ENCODE results near the gene RAD51B. TPM values are rescaled to one million over a fixed set of nuclear protein-coding genes. Genes with fewer than 3 reads are reported as not detected.

RAD51B gene
- total RNA-seq, 1 donor from 2014 or later: 25.1 TPM

DNA sequence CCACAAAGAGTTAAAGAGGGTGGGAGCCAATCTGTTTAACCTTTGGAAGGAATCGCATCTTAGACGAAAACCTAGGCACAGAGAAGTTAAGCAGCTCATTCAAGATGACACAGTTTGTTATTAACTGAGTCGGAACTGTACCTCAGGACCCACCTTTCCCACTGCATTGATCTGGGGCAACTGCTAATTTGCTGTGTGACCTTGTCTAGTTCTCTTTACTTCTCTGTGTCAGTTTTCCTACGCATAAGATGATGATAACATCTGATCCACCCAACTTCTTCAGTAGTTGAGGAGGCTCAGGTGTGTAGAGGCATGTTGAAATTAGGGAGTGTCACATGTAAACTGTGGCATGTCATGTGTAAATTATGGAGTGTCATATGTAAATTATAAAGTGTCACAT, 787.1 kb downstream of the RAD51B start:
- H3K27me3 Mint-ChIP-seq (ENCODE audit: low read depth): no peaks in the 10 kb centered on the region
- intact Hi-C loops (cut with micrococcal nuclease): no loop called here
- no peak overlapping the region for H3K4me3 Mint-ChIP-seq (ENCODE audit: low read depth)
- H3K4me1 Mint-ChIP-seq (ENCODE audit: low read depth): peaks cover 7% of the 10 kb centered on the region
- H3K9me3 Mint-ChIP-seq: no peaks in the 10 kb centered on the region
- H3K36me3 Mint-ChIP-seq (ENCODE audit: low read depth): no peaks in the 10 kb centered on the region
- DNase-seq (ENCODE audit: low spot score): no peak
- no peak overlapping the region for H3K27ac Mint-ChIP-seq

DNA sequence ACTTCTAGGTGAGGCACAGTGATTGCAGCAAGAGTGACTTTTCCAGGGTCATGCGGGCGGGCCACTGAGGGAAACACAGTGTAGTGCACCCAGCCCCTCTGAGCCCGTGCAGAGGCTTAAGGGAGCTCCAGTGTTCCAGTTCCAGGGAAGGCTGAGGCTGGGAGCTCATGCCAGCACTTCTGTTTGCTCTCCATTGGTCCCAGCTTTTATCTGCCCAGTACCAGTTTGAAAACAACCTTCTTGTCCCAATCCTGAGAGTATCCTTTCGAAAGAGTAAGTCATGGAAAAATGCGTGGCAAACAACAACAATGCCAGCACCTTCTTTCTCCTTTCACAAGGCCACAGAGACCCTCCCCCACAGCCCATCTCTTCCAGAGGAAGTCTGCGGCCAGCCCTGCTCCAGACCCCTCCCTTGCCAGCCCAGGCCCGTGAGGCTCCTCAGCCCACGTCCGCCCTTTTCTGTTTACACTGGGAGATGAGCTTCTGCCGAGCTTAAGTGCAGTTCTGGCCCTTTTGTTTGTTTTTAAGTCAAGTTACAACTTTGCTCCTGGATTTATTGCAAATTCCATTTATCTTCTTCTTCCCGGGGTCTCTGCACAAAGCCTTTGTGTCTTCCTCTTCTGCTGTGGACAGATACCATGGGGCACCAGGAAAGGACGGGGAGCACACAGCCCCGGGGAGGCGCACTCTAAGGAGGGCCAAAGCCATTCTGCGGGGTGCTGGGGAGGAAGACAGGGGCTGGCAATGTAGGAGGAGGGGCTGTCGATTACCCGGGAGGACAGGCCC, 787.7 kb downstream of the RAD51B start:
- Mint-ChIP-seq H3K4me1 (ENCODE audit: low read depth) (peaks cover 7% of the 10 kb centered on the region), H3K27me3 (ENCODE audit: low read depth) (no peaks in the 10 kb centered on the region), H3K9me3 (peaks cover under 1% of the 10 kb centered on the region), H3K4me3 (ENCODE audit: low read depth) (no peak overlapping the region), H3K27ac (no peak overlapping the region), H3K36me3 (ENCODE audit: low read depth) (no peaks in the 10 kb centered on the region)
- intact Hi-C loops (cut with micrococcal nuclease): no loop called here
- no peak for DNase-seq (ENCODE audit: low spot score)

GRCh38 chr14:68607867-68608573, 788.4 kb downstream of the RAD51B start:
- Mint-ChIP-seq H3K4me3 (ENCODE audit: low read depth) (no peak overlapping the region), H3K27me3 (ENCODE audit: low read depth) (no peaks in the 10 kb centered on the region), H3K4me1 (ENCODE audit: low read depth) (peaks cover 7% of the 10 kb centered on the region), H3K9me3 (peaks cover 4% of the 10 kb centered on the region), H3K36me3 (ENCODE audit: low read depth) (no peaks in the 10 kb centered on the region), H3K27ac (no peak overlapping the region)
- DNase-seq (ENCODE audit: low spot score): no peak
- intact Hi-C loops (cut with micrococcal nuclease): no loop called here

GRCh38 chr14:68608574-68608962, 789.0 kb downstream of the RAD51B start:
- Mint-ChIP-seq H3K36me3 (ENCODE audit: low read depth) (no peaks in the 10 kb centered on the region), H3K27me3 (ENCODE audit: low read depth) (no peaks in the 10 kb centered on the region), H3K9me3 (peaks cover 5% of the 10 kb centered on the region), H3K4me3 (ENCODE audit: low read depth) (no peak overlapping the region), H3K27ac (no peak overlapping the region), H3K4me1 (ENCODE audit: low read depth) (peaks cover 7% of the 10 kb centered on the region)
- no peak for DNase-seq (ENCODE audit: low spot score)
- intact Hi-C loops (cut with micrococcal nuclease): no loop called here

GRCh38 chr14:68609012-68609411, 789.4 kb downstream of the RAD51B start:
- no peaks in the 10 kb centered on the region for H3K36me3 Mint-ChIP-seq (ENCODE audit: low read depth)
- no peak overlapping the region for H3K4me3 Mint-ChIP-seq (ENCODE audit: low read depth)
- H3K27me3 Mint-ChIP-seq (ENCODE audit: low read depth): no peaks in the 10 kb centered on the region
- intact Hi-C loops (cut with micrococcal nuclease): no loop called here
- no peak overlapping the region for H3K27ac Mint-ChIP-seq
- H3K4me1 Mint-ChIP-seq (ENCODE audit: low read depth): peaks cover 7% of the 10 kb centered on the region
- peaks cover 9% of the 10 kb centered on the region for H3K9me3 Mint-ChIP-seq
- DNase-seq (ENCODE audit: low spot score): no peak

DNA sequence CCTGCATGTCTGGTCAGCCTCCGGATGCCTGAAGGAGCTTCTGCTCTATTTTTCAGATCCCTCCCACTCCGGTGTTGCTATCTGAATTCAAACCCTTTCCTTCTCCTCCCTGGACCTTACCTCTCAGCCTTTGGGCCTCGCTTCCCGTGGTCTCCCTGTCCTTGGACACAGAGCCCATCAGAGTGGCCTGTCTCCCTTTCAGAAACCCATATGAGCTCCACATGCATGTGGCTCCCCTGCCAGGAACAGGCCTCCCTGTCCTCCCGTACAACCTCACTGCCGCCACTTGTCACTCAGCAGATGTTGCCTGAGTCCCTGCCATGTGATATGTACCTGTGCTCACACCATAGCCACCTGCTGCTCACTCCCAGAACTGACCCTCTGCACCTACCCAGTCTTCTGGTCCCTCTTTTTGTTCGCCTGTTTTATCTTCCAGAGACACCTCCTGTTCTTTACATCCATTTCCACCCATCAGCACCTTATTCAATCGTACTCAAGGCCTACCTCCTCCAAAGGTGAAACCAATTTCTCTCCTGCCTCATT, 790.7 kb downstream of the RAD51B start:
- H3K27ac Mint-ChIP-seq: no peak overlapping the region
- H3K4me1 Mint-ChIP-seq (ENCODE audit: low read depth): peaks cover 7% of the 10 kb centered on the region
- DNase-seq (ENCODE audit: low spot score): no peak
- H3K4me3 Mint-ChIP-seq (ENCODE audit: low read depth): no peak overlapping the region
- no peaks in the 10 kb centered on the region for H3K36me3 Mint-ChIP-seq (ENCODE audit: low read depth)
- intact Hi-C loops (cut with micrococcal nuclease): no loop called here
- H3K27me3 Mint-ChIP-seq (ENCODE audit: low read depth): no peaks in the 10 kb centered on the region
- H3K9me3 Mint-ChIP-seq: peaks cover 15% of the 10 kb centered on the region

GRCh38 chr14:68611599-68611998, 792.0 kb downstream of the RAD51B start:
- no peak for DNase-seq (ENCODE audit: low spot score)

GRCh38 chr14:68612049-68612448, 792.5 kb downstream of the RAD51B start:
- H3K4me1 Mint-ChIP-seq (ENCODE audit: low read depth): peaks cover 5% of the 10 kb centered on the region
- no peak overlapping the region for H3K4me3 Mint-ChIP-seq (ENCODE audit: low read depth)
- no peak overlapping the region for H3K27ac Mint-ChIP-seq

More at GRCh38 chr14:68611599-68611998, 792.0 kb downstream of the RAD51B start:
- intact Hi-C loops (cut with micrococcal nuclease): no loop called here
- no peak overlapping the region for H3K4me3 Mint-ChIP-seq (ENCODE audit: low read depth)
- peaks cover 7% of the 10 kb centered on the region for H3K4me1 Mint-ChIP-seq (ENCODE audit: low read depth)
- peaks cover 25% of the 10 kb centered on the region for H3K9me3 Mint-ChIP-seq
- H3K36me3 Mint-ChIP-seq (ENCODE audit: low read depth): peaks cover 8% of the 10 kb centered on the region
- no peaks in the 10 kb centered on the region for H3K27me3 Mint-ChIP-seq (ENCODE audit: low read depth)
- no peak overlapping the region for H3K27ac Mint-ChIP-seq

DNA sequence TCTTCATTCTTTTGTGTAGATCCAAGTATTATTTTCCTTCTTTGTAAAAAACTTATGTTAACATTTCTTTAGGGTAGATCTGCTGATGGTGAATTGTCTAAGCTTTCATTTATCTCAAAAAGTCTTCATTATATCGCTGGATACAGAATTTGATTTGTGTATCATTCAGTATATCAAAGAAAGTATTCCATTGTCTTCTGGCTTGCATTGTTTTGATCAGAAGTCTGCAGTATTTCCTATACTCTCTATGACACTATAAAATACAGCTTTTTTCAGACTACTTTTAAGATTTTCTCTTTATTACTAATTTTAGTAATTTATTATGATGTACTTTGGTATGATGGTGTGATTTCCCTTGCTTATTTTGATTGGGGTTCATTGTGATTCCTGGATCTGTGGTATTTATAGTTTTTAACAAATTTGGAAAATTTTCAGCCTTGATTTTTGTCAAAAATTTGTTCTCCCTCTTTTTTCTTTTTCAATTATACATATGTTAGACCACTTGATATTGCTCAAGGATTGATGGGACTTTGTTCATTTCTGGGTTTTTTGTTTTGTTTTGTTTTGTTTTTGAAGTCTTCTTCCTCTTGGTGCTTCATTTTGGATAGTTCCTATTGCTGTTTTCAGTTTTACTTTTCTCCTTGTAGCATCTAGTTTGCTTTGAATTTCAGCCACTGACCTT, 796.8 kb downstream of the RAD51B start:
- Mint-ChIP-seq H3K4me3 (ENCODE audit: low read depth) (no peak overlapping the region), H3K4me1 (ENCODE audit: low read depth) (no peaks in the 10 kb centered on the region), H3K9me3 (peaks cover 53% of the 10 kb centered on the region), H3K27me3 (ENCODE audit: low read depth) (no peaks in the 10 kb centered on the region), H3K27ac (no peak overlapping the region), H3K36me3 (ENCODE audit: low read depth) (peaks cover 18% of the 10 kb centered on the region)
- no peak for DNase-seq (ENCODE audit: low spot score)
- intact Hi-C loops (cut with micrococcal nuclease): no loop called here

More at GRCh38 chr14:68612049-68612448, 792.5 kb downstream of the RAD51B start:
- no peak for DNase-seq (ENCODE audit: low spot score)
- Mint-ChIP-seq H3K9me3 (peaks cover 30% of the 10 kb centered on the region), H3K36me3 (ENCODE audit: low read depth) (peaks cover 12% of the 10 kb centered on the region), H3K27me3 (ENCODE audit: low read depth) (no peaks in the 10 kb centered on the region)
- intact Hi-C loops (cut with micrococcal nuclease): no loop called here

DNA sequence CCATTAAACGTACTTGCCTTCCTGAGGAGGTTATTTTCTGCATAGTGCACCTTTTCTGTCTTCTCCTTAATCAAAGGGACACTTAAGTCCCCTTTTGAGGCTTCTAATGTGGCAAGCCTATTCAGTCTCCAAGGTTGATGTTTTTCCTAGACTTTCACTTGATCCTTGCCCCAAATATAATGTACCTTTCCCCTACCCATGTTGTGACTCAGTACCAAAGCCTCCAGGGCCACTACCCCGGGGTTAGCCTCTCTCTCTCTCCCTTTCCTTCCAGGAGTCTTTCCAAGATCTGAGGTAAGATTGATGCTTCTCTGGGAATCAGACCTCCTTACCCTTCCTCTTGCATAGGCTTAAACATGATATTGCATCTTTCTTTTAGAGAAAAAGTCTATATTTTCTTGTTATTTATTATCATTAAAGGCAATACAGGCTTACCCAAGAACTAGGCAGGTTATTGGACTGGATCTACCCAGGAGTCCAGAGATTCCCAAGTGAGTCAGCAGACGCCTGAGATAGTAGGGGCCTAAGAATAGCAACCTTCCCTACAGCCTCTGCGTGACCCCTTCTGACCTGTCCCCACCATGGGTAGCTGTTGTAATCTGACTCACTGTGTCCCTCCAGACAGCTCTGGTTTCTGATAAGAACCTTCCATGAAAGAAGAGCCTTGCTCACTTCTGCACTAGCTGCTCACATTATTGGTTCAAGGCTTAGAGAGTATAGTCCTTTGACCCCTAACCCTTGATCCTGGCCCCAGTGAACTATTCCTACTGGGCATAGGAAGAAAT, 800.4 kb downstream of the RAD51B start:
- H3K27me3 Mint-ChIP-seq (ENCODE audit: low read depth): no peaks in the 10 kb centered on the region
- no peak overlapping the region for H3K27ac Mint-ChIP-seq
- no peak for DNase-seq (ENCODE audit: low spot score)
- no peaks in the 10 kb centered on the region for H3K4me1 Mint-ChIP-seq (ENCODE audit: low read depth)
- H3K9me3 Mint-ChIP-seq: peaks cover 38% of the 10 kb centered on the region
- H3K4me3 Mint-ChIP-seq (ENCODE audit: low read depth): no peak overlapping the region
- H3K36me3 Mint-ChIP-seq (ENCODE audit: low read depth): peaks cover 18% of the 10 kb centered on the region
- intact Hi-C loops (cut with micrococcal nuclease): no loop called here

DNA sequence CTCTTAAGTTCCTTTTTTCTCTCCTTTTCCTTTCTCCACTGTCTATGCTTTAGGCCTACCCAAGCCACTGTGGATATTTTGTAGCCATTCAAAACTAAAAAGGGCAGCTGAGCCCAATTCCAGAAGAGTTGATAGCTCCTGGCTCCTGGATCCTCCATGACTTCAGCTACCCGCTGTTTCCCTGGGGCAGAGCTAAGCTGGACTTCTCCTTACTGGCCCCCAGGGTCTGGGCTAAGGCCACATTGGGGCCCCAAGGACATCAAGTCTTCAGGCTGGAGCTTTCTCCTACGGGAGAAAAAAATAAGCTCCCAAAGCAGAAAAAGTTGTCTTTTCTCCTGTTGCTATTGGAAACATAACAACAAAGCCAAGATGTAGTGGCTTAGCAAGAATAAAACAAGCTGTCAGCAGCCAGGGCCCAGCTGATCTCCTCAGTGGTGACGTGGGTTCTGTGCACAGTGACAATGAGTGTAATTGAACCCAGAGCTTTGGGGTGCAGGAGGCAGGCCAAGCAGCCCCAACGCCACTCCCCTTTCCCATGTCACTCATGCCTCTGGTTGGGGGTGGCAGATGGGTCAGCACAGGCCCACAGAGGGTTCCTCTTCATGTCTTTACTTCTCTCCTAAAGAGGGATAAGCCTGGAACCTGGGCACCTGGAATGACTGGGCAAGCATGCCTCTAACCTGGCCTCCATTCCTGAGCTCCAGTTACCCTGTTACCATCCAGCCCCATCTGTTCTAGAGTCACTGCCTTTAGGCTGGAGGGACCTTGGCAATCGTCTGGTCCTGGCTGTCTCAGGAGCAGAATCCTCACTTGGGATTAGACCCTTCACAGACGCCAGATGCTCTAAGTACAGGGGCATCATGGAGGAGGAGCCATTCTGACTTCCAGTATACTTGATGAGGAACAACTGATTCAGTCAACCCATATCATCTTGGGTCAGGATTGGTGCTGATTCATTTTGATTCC, 802.1 kb downstream of the RAD51B start:
- H3K27me3 Mint-ChIP-seq (ENCODE audit: low read depth): no peaks in the 10 kb centered on the region
- no peak for DNase-seq (ENCODE audit: low spot score)
- H3K36me3 Mint-ChIP-seq (ENCODE audit: low read depth): peaks cover 10% of the 10 kb centered on the region
- H3K27ac Mint-ChIP-seq: no peak overlapping the region
- H3K4me3 Mint-ChIP-seq (ENCODE audit: low read depth): no peak overlapping the region
- H3K4me1 Mint-ChIP-seq (ENCODE audit: low read depth): no peaks in the 10 kb centered on the region
- H3K9me3 Mint-ChIP-seq: peaks cover 28% of the 10 kb centered on the region
- intact Hi-C loops (cut with micrococcal nuclease): no loop called here

Data from activated T-helper 2 cell treated with anti-CD3 and anti-CD28 coated beads, Interferon-gamma antibody, Interleukin-2, Interleukin-4, amounts not matched to agents 10 μg/mL and 5 μg/mL and 100 μg/mL, durations not matched to agents 14 hours and 24 hours and 36 hours (primary cell).